GM18508 (cell line): ENCODE measurements around the gene IKZF3.
A peak's percentile ranks its signal among the peaks of the same experiment; 100 is the strongest.

Experiments
- ATAC-seq: cut with Tn5 transposase; IDR thresholded peaks from one replicate; pipeline ENCODE4 v1.9.1; 2021; ENCODE audit warnings: moderate number of reproducible peaks; ENCODE audit not compliant: insufficient read depth, unreplicated experiment

The IKZF3 gene

GRCh38 chr17:39745335-39746144 lies 118.6 kb downstream of the IKZF3 start:
- ATAC-seq: no peak

- ATAC-seq: no peak
Observed at GRCh38 chr17:39744836-39745215, 119.3 kb downstream of the IKZF3 start.

- no peak for ATAC-seq
Observed at GRCh38 chr17:39744075-39744835, 119.9 kb downstream of the IKZF3 start.

- ATAC-seq: no peak
Observed at GRCh38 chr17:39742856-39743436, 121.2 kb downstream of the IKZF3 start.

GRCh38 chr17:39742126-39742855 lies 121.8 kb downstream of the IKZF3 start:
- no peak for ATAC-seq

- ATAC-seq: no peak
Observed at GRCh38 chr17:39740357-39741111, 123.6 kb downstream of the IKZF3 start.

GRCh38 chr17:39739885-39740356 lies 124.2 kb downstream of the IKZF3 start:
- no peak for ATAC-seq

- no peak for ATAC-seq
Observed at GRCh38 chr17:39738983-39739884, 124.9 kb downstream of the IKZF3 start.

GRCh38 chr17:39738568-39738901 lies 125.6 kb downstream of the IKZF3 start:
- ATAC-seq: no peak

- ATAC-seq: no peak
Observed at GRCh38 chr17:39737760-39738567, 126.1 kb downstream of the IKZF3 start, which contains the start of gene GRB7. TSS of gene GRB7 (plus strand) at chr17:39737938. CDS start at chr17:39742302, 4,364 bp downstream.

- no peak for ATAC-seq
Observed at GRCh38 chr17:39737206-39737759, 126.8 kb downstream of the IKZF3 start.

- no peak for ATAC-seq
Observed at GRCh38 chr17:39736319-39737165, 127.6 kb downstream of the IKZF3 start.

- ATAC-seq: no peak
Observed at GRCh38 chr17:39735882-39736281, 128.2 kb downstream of the IKZF3 start.

- no peak for ATAC-seq
Observed at GRCh38 chr17:39732586-39732985, 131.5 kb downstream of the IKZF3 start.

- peak; percentile 53 for ATAC-seq
Observed at GRCh38 chr17:39730095-39730921, 133.8 kb downstream of the IKZF3 start, which contains the start of gene MIEN1. TSS of gene MIEN1 (minus strand) at chr17:39730532. CDS start at chr17:39730495, 37 bp downstream.
